Measurements from ENCODE around the gene ZNF616.
"Not testable (repeated sequence)": the region's sequence is repeated elsewhere in the genome, so short reads cannot be mapped to it uniquely, and the experiment has no call there.

ZNF616 gene

GRCh38 chr19:52102782-52103181, 37.0 kb downstream of the ZNF616 start:
- no peak for DNase-seq

- no peak for DNase-seq
Measured at GRCh38 chr19:52101866-52102562, 37.7 kb downstream of the ZNF616 start.

DNA sequence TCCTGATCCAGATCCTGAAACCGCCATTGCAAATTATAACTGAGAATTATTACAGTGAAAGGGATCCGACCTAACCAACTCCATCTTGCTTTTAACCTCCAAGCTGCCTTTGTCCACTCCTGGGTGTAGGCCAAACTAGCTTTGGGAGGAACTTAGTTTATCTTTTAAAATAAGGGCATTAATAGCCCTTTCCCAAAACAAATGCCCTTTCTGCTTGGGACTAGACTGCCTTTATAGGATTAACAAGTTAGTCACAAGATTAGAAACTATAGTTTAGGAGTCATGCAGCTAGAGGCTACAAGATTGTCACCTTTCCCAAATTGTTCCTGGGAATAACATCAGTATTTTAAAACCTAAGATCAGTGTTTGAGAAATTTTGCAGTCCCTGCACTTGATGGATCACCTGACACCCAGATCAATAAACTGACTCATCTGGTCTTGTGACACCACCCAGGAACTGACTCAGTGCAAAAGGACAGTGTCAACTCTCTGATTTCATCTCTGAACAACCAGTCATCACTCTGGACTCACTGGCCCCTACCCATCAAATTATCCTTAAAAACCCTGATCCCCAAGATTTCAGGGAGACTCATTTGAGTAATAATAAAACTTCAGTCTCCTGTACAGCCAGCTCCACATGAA, 40.1 kb downstream of the ZNF616 start:
- no peak for DNase-seq

DNA sequence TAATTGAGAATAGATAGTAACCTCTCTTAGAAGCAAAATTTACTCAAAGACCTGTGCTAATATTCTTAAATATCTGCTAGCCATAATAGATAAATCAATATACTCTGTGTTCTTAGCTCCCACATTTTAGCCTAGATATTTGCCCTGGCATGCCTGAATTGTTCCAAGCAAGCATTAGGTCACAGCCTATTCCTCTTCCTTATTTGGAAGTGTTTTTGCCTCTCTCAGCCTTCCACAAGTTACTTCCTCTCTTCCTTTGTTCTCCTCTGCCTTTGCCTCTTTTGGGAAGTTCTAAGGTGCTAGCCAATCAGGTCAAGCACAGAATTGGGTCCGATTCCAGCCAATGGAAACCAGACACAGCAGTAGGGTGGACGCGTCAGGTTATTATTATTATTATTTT, 43.3 kb downstream of the ZNF616 start:
- DNase-seq, result not testable (repeated sequence)

DNA sequence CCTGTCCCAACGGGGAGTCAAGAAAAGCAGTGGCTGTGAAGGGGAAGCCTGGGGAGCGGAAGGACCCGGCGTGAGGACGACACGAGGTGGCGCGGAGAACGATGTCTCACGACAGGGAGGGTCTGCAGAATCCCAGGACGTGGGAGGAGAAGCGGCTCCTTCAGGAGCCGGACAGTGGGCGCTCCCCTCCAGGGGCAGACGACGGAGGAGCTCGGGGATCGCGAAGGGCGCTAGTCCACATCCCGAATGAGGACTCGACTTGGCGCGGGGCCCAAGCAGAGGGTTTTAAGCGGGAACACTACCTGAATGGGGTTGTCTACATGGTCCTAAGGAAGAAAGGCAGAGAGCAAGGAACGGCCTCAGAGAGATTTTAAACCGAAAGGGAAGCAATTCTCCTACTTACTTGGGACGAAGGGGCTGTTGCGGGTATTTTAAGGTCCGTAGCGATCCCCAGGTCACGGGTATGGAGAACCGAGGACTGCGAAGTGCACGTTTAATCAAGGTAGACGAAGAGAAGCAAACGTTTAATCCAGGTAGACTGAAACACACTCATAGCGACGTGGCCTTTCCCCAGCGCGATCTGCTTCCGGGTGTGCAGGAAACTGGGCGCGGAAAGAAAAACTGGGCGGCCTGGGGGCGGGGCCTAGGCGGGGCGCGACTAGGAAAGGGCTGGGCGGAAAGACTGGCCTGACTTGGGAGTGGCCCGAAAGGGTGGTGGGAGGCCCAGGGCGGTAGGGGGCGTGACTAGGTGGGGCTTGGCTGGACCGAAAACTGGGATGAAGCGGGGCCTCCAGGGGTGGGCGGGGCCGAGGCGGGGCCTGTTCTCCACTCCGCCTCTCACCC, 44.3 kb downstream of the ZNF616 start, which contains the start of gene ZNF841:
ZNF841 (minus strand) TSS at position 594 of the 843 bp plus-strand sequence. CDS start 10,964 bp downstream, outside the sequence.
- peak; percentile 92 for DNase-seq

GRCh38 chr19:52094526-52095130, 45.1 kb downstream of the ZNF616 start:
- DNase-seq, result no peak

DNA sequence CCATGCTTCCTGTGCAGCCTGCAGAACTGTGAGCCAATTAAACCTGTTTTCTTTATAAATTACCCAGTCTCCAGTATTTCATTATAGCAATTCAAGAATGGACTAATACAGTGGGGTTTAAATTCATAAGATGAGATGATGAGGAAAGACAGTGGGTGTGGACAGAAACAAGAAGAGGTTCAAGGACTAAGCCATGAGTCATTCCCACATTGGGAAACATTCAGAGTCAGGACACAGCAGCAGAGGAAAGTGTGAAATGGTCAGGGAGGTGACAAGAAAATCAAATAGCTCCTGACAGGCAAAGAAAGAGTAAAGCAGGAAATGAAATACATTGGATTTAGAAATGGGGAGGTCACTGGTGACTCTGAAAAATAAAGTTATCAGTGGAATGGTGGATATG, 53.3 kb downstream of the ZNF616 start:
- no peak for DNase-seq

GRCh38 chr19:52070496-52070895, 69.2 kb downstream of the ZNF616 start:
- DNase-seq, result no peak

DNA sequence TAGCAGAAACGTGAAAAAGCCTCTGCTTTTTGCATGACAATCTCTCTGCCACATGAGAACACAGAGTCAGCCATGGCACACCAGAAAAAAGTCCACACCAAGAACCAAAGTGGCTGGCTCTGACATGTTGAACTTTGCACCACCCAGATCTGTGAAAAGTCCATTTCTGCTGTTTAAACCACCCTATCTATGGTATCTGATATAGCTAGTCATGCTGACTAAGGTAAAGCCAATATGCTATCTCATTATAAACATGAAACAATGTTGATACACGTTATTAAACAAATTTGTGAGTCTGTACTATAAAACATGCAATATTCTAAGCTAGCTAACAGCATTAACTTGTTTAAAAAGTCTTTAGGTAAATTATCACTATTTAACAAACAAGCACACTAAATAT, 70.1 kb downstream of the ZNF616 start:
- DNase-seq, result no peak

- DNase-seq, result no peak
Measured at GRCh38 chr19:52066258-52066863, 73.4 kb downstream of the ZNF616 start.

DNA sequence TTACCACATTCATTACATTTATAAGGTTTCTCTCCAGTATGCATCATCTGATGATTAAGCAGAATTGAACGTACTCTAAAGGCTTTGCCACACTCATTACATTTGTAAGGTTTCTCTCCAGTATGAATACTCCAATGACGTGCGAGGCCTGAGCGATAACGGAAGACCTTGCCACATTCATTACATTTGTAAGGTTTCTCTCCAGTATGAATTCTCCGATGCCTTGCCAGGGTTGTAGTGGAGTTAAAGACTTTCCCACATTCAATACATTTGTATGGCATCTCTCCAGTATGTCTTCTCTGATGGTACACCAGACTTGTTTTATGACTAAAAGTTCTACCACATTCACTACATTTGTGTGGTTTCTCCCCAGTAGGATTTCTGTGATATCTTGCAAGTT, 74.3 kb downstream of the ZNF616 start:
- no peak for DNase-seq
